HG03095 (cell line): ENCODE results near the gene RASGEF1C.

Experiments
- ATAC-seq: cut with Tn5 transposase; IDR thresholded peaks from one replicate; pipeline ENCODE4 v1.9.1; 2021; ENCODE audit warnings: moderate library complexity; ENCODE audit not compliant: unreplicated experiment

Gene RASGEF1C

DNA sequence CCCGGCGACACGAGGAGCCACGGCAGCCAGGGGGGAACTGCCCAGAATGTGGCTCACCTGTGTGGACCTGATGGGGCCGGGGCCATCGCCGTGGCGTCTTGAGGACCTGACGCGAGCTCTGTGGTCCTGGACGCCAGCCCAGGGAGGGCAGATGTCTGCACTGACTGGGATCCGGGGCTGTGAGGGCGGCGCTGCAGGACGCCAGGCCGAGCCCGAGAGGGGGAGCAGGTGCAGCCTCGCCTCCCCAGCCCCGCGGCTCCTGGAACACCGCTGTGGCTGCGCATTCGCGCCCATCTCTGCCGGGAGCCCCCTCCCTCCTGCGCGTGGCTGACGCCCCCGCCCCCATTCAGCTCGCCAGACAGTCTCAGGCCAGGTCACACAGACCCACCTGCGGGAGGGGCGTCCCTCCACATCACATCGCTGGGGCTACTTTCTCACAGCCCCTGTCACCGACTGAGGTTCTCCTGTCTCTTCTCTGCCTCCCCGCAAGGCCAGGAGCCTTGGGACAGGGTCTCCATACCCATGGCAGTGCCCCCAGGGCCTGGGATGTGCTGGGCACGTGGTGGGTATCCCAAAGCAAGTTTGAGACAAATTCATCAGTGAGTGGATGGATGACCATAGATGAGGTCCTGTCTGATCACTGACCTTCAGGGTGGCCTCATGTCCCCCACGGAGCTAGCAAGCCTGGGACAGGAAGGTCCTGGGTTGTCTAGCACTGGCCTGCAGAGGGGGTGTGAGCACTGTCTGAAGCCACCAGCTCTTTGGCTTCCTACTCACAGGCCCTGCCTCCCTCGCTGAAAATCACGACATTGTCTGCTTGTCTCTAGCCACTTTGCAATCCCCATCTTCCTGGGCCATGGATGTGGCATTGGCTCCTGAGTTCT is 47.3 kb downstream of the RASGEF1C start:
- ATAC-seq: no peak

DNA sequence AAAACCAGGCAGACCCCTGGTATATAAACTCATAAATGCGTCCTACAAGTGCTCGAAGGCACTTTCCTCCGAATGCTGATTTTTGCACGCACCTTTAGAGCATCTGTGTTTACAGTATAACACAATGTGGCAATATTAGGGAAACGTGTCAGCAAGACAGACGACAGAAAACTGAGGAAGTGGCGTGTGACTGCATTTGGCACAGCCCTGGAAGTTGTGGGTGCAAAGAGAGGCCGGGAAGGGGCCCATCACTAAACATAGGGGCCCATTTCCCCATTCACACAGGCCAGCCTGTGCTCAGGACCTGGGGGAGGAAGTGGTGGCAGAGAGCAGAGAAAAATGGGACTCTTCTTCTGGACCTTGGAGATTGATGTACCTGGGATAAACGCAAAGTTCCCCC is 48.2 kb downstream of the RASGEF1C start:
- ATAC-seq: no peak

DNA sequence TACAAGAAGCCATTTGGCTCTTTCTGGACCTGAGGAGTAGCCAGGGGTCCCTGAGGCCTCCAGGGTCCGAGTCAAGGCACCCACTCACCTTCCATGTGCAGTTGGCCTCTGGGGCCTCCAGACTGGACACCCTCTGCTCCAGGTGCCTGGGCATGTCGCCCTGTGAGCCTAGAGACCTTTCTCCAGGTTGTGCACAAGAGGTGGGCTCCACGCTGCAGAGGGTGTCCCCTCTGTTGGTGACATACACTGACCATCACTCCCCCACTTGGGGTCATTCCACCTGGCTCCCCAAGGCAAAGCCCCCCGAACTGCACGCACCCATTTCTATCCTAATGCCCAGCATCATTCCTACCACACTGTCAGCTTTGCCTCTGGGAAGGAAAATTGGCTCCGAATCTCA is 48.8 kb downstream of the RASGEF1C start:
- no peak for ATAC-seq

DNA sequence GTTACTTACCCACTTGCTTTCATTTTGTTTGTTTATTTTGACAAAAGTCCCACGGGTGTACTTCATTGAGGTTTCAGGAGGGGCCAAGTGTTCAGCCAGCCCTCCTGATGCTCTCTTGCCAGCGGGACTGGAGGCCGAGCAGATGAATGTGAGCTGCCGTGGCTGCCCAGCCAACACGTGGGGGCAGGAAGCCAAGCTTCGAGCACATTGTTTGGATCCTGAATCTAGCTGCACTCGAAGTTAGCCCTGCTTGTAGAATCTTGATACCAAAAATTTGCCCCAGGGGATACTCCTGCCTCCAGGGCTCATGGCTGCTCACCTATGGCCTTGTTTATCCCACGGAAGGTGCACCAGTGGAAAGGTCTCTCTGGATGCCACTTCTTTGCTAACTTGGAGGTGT is 49.3 kb downstream of the RASGEF1C start:
- no peak for ATAC-seq

DNA sequence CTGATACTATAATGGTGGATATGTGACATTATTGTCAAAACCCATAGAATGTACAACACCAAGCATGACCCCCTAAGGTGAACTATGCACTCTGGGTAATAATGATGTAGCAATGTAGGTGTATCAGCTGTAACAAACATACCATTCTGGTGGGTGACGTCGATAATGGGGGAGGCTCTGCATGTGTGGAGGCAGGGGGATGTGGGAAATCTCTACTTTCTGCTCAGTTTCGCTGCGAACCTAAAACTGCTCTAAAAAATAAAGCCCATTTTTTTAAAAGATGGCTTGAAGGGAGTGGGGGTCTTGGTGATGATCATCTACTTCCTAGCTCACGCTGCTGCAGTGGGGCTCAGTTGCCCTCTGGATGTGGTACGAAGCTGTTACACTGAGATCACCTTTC is 51.1 kb downstream of the RASGEF1C start:
- no peak for ATAC-seq

DNA sequence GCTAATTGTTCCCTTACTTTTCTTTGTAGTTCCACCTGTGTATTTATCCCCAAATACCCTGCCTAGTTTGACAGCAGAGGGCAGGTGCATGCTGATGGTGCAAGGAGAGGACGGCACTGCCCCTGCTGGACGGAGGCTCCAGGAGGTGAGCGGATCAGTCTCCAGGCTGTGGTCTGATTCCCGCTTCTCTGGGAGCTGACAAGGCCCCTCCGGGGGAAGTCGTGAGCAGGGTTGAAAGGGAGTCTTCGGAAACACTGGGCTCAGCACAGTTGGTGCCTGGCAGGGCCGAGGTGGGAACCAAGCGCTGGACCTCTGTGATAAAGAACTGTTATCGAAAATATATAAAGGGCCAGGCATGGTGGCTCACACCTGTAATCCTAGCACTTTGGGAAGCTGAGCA is 52.9 kb downstream of the RASGEF1C start:
- ATAC-seq: no peak

DNA sequence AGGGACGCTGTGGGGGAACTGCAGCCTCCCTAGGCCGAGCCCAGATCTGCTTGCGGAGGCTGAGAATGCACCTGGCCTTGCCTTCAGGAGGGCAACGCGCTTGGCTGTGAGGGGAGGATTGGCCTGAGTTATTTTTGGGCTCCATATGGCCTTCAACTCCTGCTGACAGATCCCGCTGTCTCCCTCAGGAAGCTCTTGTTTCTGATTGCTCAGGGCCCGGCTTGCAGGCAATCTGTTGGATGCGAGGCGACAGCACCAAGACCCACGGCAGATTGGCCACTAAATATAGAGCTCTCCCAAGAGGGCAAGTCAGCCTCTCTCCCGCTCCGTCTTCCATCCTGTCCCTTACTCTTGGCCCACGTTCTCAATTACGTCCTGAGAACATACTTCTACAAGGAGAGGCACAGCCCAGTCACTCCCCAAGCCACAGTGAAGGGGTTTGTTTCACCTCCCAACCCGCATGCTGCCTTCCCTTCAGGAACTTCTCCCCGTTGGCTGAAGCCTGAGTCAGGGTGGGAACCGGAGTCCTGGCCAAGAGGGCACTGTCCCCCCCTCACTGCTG is 53.6 kb downstream of the RASGEF1C start:
- ATAC-seq: no peak

DNA sequence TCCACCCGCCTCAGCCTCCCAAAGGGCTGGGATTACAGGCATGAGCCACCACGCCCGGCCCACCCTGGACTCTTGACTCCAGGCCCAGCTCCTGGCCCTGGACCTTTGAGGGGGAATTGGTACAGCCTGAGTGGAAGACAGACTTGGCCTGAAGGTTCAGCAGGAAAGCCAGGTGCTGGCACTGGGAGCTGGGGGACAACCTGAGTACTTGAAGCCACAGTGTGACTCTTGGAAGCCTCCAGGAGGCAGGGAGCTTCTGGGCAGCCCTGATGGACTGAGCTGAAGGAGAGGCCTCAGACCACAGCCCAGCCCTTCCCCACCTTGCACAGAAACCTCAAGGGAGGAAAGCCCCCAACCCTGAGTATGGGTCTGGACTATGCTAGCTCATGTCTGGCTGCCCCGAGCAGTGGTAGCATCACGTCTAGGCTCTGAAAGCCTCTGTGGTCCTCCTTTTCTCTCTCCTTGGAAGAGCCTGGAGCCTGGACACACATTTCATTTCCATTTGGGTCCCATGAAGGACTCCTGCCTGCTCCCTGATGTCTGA is 54.1 kb downstream of the RASGEF1C start:
- no peak for ATAC-seq

DNA sequence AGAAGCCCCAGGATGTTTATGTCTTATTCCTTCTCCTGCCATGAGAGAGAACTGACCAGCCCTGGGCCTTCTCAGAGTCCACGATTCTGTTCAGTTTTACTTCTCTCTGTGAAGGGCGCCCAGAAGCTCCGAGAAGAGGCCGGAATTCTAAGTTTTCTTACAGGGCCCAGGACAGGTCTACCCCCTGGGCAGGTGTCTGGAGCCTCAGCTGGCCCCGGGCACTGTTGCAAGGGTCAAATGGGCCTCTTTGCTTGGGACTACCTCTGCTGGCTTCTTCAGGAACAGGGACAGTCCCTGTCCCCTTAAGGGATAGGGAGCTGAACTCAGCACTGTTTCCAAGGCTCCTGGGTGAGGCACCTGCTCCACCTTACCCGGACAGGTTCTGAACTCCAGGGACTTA is 55.0 kb downstream of the RASGEF1C start:
- ATAC-seq: no peak

DNA sequence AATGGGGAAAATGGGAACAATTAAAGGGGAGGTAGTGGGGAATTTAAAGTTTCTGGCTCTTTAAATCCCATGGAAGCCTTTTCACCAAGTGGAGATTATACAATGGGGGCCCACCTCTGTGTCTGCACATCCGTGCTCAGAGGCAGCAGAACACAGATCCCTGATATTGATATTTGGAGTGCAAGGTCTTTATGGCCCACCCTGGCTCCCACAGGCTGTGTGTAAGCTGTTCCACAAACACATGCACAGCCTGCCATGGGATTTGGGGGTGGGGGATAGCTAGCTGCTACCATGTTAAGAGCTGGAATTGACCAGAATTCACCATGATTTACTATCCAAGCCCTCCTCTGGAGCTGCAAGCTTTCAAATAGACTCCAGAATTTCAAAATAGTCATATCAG is 55.9 kb downstream of the RASGEF1C start:
- no peak for ATAC-seq

DNA sequence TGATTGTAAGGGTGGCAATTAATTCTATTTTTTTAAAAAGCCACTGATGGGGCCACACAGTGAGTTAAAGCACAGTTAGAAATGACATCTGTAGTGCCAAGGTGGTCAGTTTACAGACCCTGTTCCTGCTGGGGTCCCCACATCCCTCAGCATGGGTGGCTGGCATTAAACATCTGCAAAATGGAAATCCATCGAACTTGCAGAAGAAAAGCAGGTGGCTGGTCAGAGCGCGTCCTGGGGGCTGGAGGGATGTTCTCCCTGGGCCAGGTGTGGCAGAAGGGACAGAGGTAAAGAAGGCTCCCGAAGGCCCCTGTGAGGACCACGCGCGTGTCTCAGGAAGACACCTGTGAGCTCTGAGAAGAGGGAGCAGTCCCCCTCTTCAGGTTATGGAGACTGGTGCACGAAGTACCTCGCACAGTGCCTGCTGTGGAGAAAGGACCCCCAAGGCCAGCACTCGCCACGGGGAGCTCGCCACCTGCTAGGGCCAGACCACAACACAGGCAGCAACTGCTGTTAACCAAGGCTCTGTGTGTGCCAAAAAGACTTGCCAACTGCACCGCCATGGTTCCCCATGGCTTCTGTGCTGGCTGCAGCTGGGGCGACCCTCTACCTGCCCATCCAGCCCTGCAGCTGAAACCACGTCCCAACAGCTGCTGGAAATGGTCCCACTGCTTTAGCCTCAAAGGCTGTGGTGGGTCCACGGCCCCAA is 65.2 kb downstream of the RASGEF1C start:
- ATAC-seq: no peak

DNA sequence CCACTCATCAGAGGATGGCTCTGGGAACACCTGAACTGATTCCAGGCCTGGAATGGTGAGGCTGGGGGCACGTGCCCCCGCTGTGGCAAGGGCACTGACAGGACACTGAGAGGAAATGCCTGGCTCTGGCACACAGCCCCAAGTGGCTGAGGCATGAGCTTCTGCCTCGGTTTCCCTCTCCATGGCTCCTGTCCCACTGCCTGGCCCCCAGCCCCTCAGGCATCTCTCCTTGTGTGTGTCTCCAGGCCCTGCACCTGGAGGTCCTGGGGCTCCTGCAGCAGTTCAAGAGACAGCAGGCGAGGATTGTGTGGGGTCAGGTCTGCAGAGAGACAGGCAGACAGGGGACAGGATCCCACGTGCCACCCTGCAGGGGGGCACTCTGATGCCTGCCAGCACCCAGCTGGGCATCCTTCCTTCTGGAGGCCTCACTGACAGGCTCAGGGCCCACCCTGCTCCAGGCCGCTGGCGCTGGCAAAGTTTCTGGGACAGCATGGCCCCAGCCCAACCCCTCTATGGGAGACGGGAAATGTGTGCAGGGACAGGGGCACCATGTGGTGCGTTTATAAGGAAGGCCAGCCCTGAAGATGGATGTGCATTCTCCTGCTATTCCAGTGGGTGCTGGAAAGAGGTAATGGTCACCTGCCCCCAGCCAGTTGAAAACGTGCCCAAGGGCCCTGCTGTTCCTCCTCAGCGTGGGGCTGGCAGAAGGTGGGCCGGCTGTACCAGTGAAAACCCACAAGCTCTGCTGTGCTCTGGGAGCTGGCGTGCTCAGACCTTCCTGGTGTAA is 66.0 kb downstream of the RASGEF1C start:
- ATAC-seq: no peak

DNA sequence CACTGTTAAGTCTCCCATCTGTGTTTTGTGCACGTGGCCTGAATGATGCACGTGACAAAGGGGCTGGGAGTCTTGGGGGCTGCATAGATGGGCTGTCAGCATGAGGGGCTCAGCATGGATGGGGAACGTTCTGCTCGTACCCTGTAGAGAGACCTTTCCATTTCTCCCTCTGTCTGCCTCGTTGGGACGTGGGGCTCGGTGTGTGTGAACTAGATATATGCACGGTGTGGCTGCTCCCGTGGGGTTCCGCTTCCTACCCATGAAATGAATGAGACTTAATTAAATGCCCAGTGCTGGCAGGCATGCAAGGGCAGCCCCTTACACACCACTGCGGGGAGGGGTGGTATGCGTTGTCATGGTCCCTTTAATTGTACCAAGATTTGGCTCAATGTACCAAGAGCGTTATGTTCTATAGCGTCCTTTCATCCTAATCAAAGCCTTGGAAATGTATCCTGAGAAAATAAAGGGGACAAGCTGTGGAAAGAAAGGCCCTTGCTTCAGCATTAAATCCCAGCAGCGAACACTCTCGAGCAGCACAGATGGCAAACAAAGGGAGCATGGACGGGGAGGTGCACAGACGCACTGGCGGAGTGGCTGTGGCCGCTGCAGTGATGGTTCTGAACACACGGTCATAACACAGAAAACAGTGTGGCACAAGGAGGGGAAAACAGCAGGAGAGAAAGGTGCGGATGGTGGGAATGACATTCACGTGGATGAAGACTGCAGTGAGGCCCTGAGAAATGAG is 66.8 kb downstream of the RASGEF1C start:
- ATAC-seq: no peak

DNA sequence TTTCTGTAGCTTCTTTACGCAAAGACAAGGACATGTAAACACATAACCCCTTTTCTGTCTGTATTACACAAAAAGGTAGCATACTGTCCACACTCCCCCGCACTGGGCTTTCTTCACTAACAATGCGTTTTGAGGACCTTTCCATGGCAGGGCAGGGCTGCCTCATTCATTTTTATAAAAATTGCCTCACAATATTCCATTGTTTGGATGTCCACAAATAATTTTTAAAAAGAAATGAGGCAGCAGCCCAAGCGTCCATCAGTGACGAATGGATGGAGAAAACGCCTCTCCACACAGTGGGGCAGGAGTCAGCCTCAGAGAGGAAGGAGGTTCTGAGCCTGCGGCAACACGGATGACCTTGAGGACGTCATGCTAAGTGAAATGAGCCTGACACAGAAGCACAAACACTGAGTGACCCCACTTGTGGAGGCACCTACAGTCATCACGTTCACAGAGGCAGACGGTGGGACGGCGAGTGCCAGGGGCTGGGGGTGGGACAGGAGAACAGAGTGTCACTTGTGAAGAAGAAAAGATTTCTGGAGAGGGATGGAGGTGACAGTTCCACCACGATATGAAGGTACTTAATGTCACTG is 67.8 kb downstream of the RASGEF1C start:
- ATAC-seq: no peak

DNA sequence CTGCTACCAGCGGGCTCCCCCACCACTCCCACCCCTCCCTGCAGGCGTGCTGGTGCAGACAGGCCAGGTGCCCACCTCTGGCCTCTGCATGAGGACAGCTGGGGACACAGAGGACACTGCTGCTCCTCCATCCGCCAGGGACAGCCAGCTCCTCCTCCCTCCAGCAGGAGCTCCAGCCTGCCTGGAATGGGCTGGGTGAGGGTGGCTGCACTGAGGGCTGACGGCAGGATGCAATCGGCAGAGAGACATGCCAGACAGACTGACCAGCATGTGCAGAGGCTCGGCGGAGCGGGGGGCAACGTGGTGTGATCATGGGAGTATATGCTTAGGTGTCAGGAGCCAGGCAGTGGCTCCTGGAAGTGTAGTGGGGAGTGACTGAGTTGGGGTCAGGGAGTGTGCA is 68.4 kb downstream of the RASGEF1C start:
- ATAC-seq: no peak

DNA sequence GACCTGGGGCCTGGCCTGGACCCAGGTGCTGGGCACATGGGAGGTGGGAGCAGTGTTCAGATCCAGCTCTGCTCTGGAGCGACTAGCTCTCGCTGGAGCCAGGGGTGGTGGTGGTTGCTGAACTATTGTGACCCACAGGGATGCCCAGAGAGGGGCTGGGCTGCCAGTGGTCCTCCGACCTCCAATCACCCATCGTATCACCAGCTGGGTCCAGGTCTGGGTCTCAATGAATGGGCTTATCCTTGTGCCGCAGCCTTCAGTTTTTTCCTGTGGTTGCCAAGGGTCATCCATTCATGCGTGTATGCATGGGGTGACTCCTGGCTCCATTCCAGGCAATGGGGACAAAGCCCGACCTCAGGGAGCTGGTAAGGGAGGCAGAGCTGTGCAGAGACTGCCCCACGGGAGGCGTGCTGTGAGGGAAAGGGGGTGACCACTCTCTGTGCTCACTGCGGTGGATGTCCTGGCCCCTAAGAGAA is 68.9 kb downstream of the RASGEF1C start:
- ATAC-seq: no peak

DNA sequence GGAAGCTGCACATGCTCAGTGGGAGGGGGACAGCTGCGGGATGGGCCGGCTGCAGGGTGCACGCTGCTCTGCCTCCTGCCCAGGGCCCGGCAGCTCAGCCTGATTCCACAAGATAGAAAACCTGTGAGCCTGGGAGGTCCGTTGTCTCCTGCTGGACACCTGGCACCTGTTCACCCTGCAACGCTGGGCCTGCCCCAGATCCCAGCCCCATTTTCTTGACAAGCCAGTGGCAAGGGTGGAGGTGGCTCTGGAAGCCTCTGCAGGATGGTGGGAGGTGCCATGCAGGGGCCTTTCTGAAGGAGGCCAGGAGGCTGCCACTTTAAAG is 69.3 kb downstream of the RASGEF1C start:
- no peak for ATAC-seq

DNA sequence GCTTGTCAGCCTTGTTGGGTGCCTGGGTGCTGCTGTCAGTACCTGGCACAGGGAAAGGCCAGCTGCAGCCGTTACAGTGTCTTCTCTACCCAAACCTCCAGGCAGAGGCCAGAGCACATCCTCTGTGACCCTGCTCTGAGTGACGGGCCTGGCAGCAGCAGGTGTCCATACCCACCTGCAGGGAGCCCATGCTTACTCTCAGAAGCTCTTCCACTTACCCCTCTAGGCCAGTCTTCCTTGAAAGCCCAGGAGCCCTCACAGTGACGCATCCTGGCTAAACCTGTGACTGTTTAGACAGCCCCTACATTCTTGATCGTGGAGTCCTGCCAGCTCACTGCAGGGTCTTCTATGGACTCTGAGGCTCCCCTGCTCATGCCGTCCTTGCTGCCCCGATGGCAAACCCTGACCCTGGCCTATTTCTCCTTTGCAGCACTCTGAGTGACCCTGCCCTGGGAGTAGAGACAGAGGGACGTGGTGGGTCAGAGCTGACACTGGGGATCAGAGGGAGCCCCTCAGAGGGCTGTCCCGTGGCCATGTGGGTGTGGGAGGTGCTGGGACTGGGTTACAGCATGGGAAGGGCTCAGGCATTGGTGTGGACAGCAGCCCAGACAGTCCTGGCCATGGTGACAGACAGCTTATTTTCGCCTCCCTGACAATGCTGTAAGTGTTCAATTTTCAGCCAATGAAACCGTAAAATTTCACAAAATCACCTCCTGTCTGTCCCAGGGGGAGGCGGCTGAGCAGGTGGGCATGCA is 69.9 kb downstream of the RASGEF1C start:
- ATAC-seq: no peak
